NT2/D1 (cell line): ENCODE data around the gene EPS15.

ENCODE experiments used
- SUZ12 ChIP-seq: IDR thresholded peaks from 2 replicates; pipeline ENCODE4 v1.6.1; 2011; ENCODE audit not compliant: insufficient read length, insufficient read depth; ENCODE audit errors: extremely low read depth
- YY1 ChIP-seq: IDR thresholded peaks from 2 replicates; pipeline ENCODE4 v1.6.1; 2011; ENCODE audit not compliant: insufficient read length, insufficient read depth

DNA sequence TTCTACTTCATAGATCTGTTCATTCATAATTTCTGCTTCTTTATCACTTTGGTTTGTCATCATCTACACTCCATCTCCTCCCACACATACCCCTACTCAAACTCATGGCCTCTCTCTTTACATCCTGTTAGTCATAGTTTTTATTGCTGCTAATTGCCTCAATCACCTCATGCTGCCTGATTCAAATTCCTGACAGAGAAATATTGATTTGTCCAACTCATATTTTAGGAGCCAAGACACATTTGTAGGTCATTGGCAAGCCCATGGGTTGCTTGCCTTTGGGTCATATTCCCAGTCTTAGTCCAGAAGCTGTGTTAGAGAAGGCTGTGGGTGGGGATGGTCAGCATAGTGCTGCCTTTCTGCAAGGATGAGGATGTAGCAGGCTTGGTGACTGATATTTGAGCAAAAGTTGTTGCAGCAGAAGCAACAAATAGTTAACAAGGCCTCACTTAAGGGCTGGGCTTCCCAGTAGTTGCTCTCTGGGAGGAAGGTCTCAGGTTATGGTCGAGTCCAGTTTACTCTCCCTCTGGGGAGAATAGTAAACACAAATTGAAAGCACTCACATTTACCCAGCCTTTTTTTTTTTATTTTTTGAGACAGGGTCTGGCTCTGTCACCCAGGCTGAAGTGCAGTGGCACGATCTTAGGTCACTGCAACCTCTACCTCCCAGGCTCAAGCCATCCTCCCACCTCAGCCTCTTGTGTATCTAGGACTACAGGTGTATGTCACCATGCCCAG lies 22.4 kb upstream of the EPS15 start:
- TF ChIP-seq YY1 = no peak
- no peak for TF ChIP-seq SUZ12
